ENCODE results near the gene PEAK1. TPM values are rescaled to one million over a fixed set of nuclear protein-coding genes. Genes with fewer than 3 reads are reported as not detected.

PEAK1 gene
- total RNA-seq, 1 experiment from 2014 or later, result 58.7 TPM

DNA sequence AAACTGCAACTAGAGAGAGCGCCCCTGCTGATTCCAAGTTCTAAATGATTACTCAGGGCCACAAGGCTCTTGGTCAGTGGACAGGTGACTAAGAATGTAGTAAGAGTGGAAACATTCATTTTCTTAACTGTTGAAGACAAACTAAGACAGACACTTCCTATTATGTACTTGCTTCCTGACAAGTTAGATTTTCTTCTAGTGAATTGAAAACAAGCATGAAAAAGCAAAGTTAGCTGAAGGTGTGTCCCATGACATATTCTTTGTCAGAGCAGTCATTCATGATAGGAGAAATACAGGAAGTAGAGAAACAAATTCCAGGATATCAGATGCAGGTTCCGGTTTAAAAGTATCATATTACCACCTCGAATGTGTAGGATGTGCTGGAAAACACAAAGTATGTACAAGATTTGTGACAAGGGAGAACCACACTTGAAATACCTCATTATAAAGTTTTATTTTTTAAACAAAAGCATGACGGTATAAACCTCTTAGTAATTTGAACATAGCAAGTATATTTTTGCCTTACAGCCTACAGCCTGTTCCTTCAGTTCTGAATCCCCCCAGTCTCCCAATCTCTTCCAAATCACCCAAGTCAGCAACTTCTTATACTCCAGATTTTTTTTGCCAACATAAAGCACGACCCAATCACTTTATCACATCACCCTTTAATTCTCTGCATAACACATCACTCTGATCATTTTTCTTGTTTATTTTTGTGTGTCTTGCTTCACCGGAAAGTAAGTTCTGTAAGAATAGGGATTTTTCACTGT is 355.2 kb downstream of the PEAK1 start:
- intact Hi-C loops (cut with micrococcal nuclease; ENCODE audit: unreplicated experiment), result no loop called here
- in situ Hi-C loops (cut with HindIII; ENCODE audit: low pct_unique_long_range_greater_than_20kb, low sequenced_read_pairs), result no loop called here
- POLR2A ChIA-PET, result no interaction called here
- H3K27me3 ChIP-seq (ENCODE audit: control insufficient read depth, insufficient read depth, low read length), result no peaks in the 10 kb centered on the region
- CTCF ChIA-PET, result no interaction called here
- no peaks in the 10 kb centered on the region for H3K9me3 ChIP-seq (ENCODE audit: control insufficient read depth, insufficient read depth, low read depth, low read length)
- no TSS peak for BruUV-seq (replicated peaks)
- H3K4me3 ChIP-seq (ENCODE audit: low read depth in 2 of 2, low read length in 2 of 2), result no peak overlapping the region
- DNase-seq (ENCODE audit: low read depth, low spot score), result peak; percentile 89
- no peaks in the 10 kb centered on the region for H3K36me3 ChIP-seq (ENCODE audit: control insufficient read depth, insufficient read depth, low read length)
- ATAC-seq, result peak; percentile 57; the same call in 1 of the 2 replicates
- TF ChIP-seq, protein P1, sequence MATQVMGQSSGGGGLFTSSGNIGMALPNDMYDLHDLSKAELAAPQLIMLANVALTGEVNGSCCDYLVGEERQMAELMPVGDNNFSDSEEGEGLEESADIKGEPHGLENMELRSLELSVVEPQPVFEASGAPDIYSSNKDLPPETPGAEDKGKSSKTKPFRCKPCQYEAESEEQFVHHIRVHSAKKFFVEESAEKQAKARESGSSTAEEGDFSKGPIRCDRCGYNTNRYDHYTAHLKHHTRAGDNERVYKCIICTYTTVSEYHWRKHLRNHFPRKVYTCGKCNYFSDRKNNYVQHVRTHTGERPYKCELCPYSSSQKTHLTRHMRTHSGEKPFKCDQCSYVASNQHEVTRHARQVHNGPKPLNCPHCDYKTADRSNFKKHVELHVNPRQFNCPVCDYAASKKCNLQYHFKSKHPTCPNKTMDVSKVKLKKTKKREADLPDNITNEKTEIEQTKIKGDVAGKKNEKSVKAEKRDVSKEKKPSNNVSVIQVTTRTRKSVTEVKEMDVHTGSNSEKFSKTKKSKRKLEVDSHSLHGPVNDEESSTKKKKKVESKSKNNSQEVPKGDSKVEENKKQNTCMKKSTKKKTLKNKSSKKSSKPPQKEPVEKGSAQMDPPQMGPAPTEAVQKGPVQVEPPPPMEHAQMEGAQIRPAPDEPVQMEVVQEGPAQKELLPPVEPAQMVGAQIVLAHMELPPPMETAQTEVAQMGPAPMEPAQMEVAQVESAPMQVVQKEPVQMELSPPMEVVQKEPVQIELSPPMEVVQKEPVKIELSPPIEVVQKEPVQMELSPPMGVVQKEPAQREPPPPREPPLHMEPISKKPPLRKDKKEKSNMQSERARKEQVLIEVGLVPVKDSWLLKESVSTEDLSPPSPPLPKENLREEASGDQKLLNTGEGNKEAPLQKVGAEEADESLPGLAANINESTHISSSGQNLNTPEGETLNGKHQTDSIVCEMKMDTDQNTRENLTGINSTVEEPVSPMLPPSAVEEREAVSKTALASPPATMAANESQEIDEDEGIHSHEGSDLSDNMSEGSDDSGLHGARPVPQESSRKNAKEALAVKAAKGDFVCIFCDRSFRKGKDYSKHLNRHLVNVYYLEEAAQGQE (IDR thresholded peaks at IDR 0.05; ENCODE audit: insufficient read depth in 1 of 2, low read depth in 2 of 2, low read length in 1 of 2), result no peak
- TF ChIP-seq, protein P2, sequence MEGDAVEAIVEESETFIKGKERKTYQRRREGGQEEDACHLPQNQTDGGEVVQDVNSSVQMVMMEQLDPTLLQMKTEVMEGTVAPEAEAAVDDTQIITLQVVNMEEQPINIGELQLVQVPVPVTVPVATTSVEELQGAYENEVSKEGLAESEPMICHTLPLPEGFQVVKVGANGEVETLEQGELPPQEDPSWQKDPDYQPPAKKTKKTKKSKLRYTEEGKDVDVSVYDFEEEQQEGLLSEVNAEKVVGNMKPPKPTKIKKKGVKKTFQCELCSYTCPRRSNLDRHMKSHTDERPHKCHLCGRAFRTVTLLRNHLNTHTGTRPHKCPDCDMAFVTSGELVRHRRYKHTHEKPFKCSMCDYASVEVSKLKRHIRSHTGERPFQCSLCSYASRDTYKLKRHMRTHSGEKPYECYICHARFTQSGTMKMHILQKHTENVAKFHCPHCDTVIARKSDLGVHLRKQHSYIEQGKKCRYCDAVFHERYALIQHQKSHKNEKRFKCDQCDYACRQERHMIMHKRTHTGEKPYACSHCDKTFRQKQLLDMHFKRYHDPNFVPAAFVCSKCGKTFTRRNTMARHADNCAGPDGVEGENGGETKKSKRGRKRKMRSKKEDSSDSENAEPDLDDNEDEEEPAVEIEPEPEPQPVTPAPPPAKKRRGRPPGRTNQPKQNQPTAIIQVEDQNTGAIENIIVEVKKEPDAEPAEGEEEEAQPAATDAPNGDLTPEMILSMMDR (IDR thresholded peaks at IDR 0.05), result no peak
- TF ChIP-seq SIN3A (IDR thresholded peaks at IDR 0.05; ENCODE audit: borderline replicate concordance, insufficient read depth, low read depth, low read length), result no peak
- no peak for TF ChIP-seq TCF7L2 (IDR thresholded peaks at IDR 0.05; ENCODE audit: low read depth, low read length)
- no peak for TF ChIP-seq POLR2AphosphoS5 (IDR thresholded peaks at IDR 0.05; ENCODE audit: low read depth, low read length)
- H3K4me1 ChIP-seq (ENCODE audit: control insufficient read depth, insufficient read depth, low read length), result peaks cover 35% of the 10 kb centered on the region
- H3K27ac ChIP-seq (ENCODE audit: low read length), result no peak overlapping the region

DNA sequence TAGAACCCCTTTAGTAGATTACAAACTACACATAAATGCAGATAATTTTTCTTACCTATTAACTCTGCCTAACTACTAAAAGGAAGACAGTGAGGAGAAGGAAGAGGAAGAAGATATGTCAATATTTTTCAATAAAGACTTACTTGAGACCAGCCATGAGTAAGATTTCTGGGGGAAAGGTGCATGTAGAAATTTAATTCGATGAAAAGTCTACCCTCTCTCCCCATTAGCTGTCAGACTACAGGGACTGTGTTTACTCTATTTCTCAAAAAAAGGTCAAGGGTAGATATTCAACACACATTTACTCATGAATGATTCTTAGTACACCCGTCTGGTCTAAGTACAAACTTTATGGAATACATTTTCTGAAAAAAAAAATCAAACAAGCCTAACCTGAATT is 355.8 kb downstream of the PEAK1 start:
- Histone ChIP-seq H3K27ac (ENCODE audit: low read length) (no peak overlapping the region), H3K36me3 (ENCODE audit: control insufficient read depth, insufficient read depth, low read length) (no peaks in the 10 kb centered on the region), H3K9me3 (ENCODE audit: control insufficient read depth, insufficient read depth, low read depth, low read length) (no peaks in the 10 kb centered on the region), H3K4me1 (ENCODE audit: control insufficient read depth, insufficient read depth, low read length) (peaks cover 31% of the 10 kb centered on the region), H3K27me3 (ENCODE audit: control insufficient read depth, insufficient read depth, low read length) (no peaks in the 10 kb centered on the region), H3K4me3 (ENCODE audit: low read depth in 2 of 2, low read length in 2 of 2) (no peak overlapping the region)
- no peak for TF ChIP-seq SIN3A (IDR thresholded peaks at IDR 0.05; ENCODE audit: borderline replicate concordance, insufficient read depth, low read depth, low read length)
- TF ChIP-seq TCF7L2 (IDR thresholded peaks at IDR 0.05; ENCODE audit: low read depth, low read length), result no peak
- TF ChIP-seq, protein P2 (IDR thresholded peaks at IDR 0.05), result no peak
- TF ChIP-seq, protein P1 (IDR thresholded peaks at IDR 0.05; ENCODE audit: insufficient read depth in 1 of 2, low read depth in 2 of 2, low read length in 1 of 2), result no peak
- no peak for TF ChIP-seq POLR2AphosphoS5 (IDR thresholded peaks at IDR 0.05; ENCODE audit: low read depth, low read length)
- BruUV-seq (replicated peaks), result no TSS peak
- ChIA-PET POLR2A (no interaction called here), CTCF (no interaction called here)
- DNase-seq (ENCODE audit: low read depth, low spot score) (no peak), ATAC-seq (no peak)
- intact Hi-C loops (cut with micrococcal nuclease; ENCODE audit: unreplicated experiment), result no loop called here
- in situ Hi-C loops (cut with HindIII; ENCODE audit: low pct_unique_long_range_greater_than_20kb, low sequenced_read_pairs), result no loop called here
